CD14-positive monocyte (primary cell): ENCODE data around the gene KIAA0408. TPM values are rescaled to one million over a fixed set of nuclear protein-coding genes. Genes with fewer than 3 reads are reported as not detected.

Experiments
- DNase-seq, 3 donors: peaks; one replicate each; pipeline ENCODE4 v3.0.0-alpha.2; 2011 to 2022
- H2AFZ ChIP-seq: 2 replicates; pipeline ENCODE4 v1.6.0; 2012; ENCODE audit warnings: mild to moderate bottlenecking, low read depth, low read length, inconsistent platforms; ENCODE audit not compliant: insufficient read depth, poor library complexity, severe bottlenecking
- H3K27ac ChIP-seq, 2 donors: 1 replicate in 1 of 2; 2 replicates in 1 of 2; pipeline ENCODE4 v1.5.1; 2012 to 2013; ENCODE audit warnings: low read length in 2 of 2, control low read depth in 1 of 2, inconsistent platforms in 1 of 2, low read depth in 1 of 2, mild to moderate bottlenecking in 1 of 2
- H3K27me3 ChIP-seq, 2 donors: one replicate each; pipeline versions ENCODE4 v1.6.0 to v1.6.1; 2011 to 2013; ENCODE audit warnings: low read length in 2 of 2; ENCODE audit not compliant: control insufficient read depth in 2 of 2, insufficient read depth in 2 of 2
- H3K36me3 ChIP-seq, 2 donors: replicated peaks in 1 of 2; 1 replicate in 1 of 2; 2 replicates in 1 of 2; pipeline versions ENCODE4 v1.5.1 to v1.6.1; 2012 to 2013; ENCODE audit warnings: low read length in 2 of 2, control low read depth in 1 of 2, inconsistent platforms in 1 of 2, mild to moderate bottlenecking in 1 of 2; ENCODE audit not compliant: insufficient read depth in 2 of 2, control insufficient read depth in 1 of 2
- H3K4me1 ChIP-seq, 2 donors: 1 replicate in 1 of 2; 2 replicates in 1 of 2; pipeline versions ENCODE4 v1.5.1 to v1.6.1; 2012 to 2013; ENCODE audit warnings: low read length in 2 of 2, control low read depth in 1 of 2, inconsistent platforms in 1 of 2, mild to moderate bottlenecking in 1 of 2, moderate library complexity in 1 of 2; ENCODE audit not compliant: insufficient read depth in 2 of 2, control insufficient read depth in 1 of 2
- H3K4me2 ChIP-seq: replicated peaks from 2 replicates; pipeline ENCODE3; 2012; ENCODE audit warnings: low read length, moderate library complexity, mild to moderate bottlenecking; ENCODE audit not compliant: poor library complexity, severe bottlenecking; ENCODE audit errors: extremely low read depth
- H3K4me3 ChIP-seq, 3 experiments: fragments of 200-600 bp in 1 of 3; sonication (generic) in 1 of 3; replicated peaks in 1 of 3; 1 replicate in 2 of 3; 2 replicates in 1 of 3; pipeline ENCODE4 v1.5.1; 2011 to 2013; ENCODE audit warnings: low read length in 3 of 3, mild to moderate bottlenecking in 3 of 3, control low read depth in 2 of 3, low read depth in 2 of 3, inconsistent platforms in 1 of 3, moderate library complexity in 1 of 3
- H3K79me2 ChIP-seq: 2 replicates; pipeline ENCODE4 v1.6.0; 2012; ENCODE audit warnings: mild to moderate bottlenecking, control low read depth, inconsistent platforms, low read length, moderate library complexity; ENCODE audit not compliant: insufficient read depth
- H3K9ac ChIP-seq: 2 replicates; pipeline ENCODE4 v1.6.0; 2017; ENCODE audit warnings: low read length, mild to moderate bottlenecking; ENCODE audit not compliant: insufficient read depth, poor library complexity, severe bottlenecking
- H3K9me3 ChIP-seq, 2 donors: replicated peaks in 1 of 2; 1 replicate in 1 of 2; 2 replicates in 1 of 2; pipeline versions ENCODE4 v1.5.1 to v1.6.1; 2012 to 2013; ENCODE audit warnings: low read length in 2 of 2, control low read depth in 1 of 2; ENCODE audit not compliant: control insufficient read depth in 1 of 2, insufficient read depth in 1 of 2
- H4K20me1 ChIP-seq: 2 replicates; pipeline ENCODE4 v1.6.0; 2012; ENCODE audit warnings: mild to moderate bottlenecking, low read length, control low read depth, moderate library complexity; ENCODE audit not compliant: insufficient read depth
- H3K27ac Mint-ChIP-seq, 7 donors: one replicate each; pipeline ENCODE4 v1.8.0; 2020; ENCODE audit warnings: mild to moderate bottlenecking in 7 of 7, mixed read lengths in 7 of 7, moderate library complexity in 6 of 7, inconsistent platforms in 2 of 7
- H3K27me3 Mint-ChIP-seq, 3 donors: one replicate each; pipeline ENCODE4 v1.8.0; 2021 to 2022; ENCODE audit warnings: low read depth in 3 of 3, mild to moderate bottlenecking in 3 of 3, mixed read lengths in 3 of 3, moderate library complexity in 3 of 3, inconsistent platforms in 1 of 3
- H3K36me3 Mint-ChIP-seq, 2 donors: one replicate each; pipeline ENCODE4 v1.8.0; 2020; ENCODE audit warnings: mixed read lengths in 2 of 2, inconsistent platforms in 1 of 2, mild to moderate bottlenecking in 1 of 2
- H3K4me1 Mint-ChIP-seq: one replicate; pipeline ENCODE4 v1.8.0; 2020; ENCODE audit warnings: mild to moderate bottlenecking, mixed read lengths
- H3K4me3 Mint-ChIP-seq, 2 donors: one replicate each; pipeline ENCODE4 v1.8.0; 2020; ENCODE audit warnings: mild to moderate bottlenecking in 2 of 2, mixed read lengths in 2 of 2, moderate library complexity in 1 of 2
- H3K9me3 Mint-ChIP-seq, 7 donors: one replicate each; pipeline ENCODE4 v1.8.0; 2020 to 2022; ENCODE audit warnings: mixed read lengths in 7 of 7, mild to moderate bottlenecking in 6 of 7, moderate library complexity in 6 of 7, inconsistent platforms in 2 of 7
- WGBS: methylation state at CpG from one replicate; pipeline ENCODE4 v1.1.5; 2013; ENCODE audit warnings: missing lambda C conversion rate; ENCODE audit not compliant: insufficient coverage; 5-methylcytosine and 5-hydroxymethylcytosine counted together
- intact Hi-C, 2 donors: fragments of 100-400 bp; cut with micrococcal nuclease; formaldehyde crosslinking; loops; one replicate each; pipeline versions ENCODE4 v1.15.0 to v1.15.1; 2023
- polyA minus RNA-seq: library from RNA; depleted of rRNA, polyadenylated mRNA; stranded (reverse); fragments of >200 nt; gene quantifications from 2 replicates; pipeline ENCODE4 v1.2.3, GENCODE V29; 2012
- polyA plus RNA-seq, 3 donors: library from polyadenylated mRNA; depleted of rRNA in 1 of 3; unstranded in 2 of 3; stranded (reverse) in 1 of 3; fragments of 300-500 nt in 2 of 3; fragments of >200 nt in 1 of 3; fragmentation: Illumina TruSeq in 2 of 3; gene quantifications; 1 replicate in 2 of 3; 2 replicates in 1 of 3; pipeline ENCODE4 v1.2.3, GENCODE V29; 2012 to 2021
- total RNA-seq, 12 experiments: library from RNA in 1 of 12; stranded (reverse) in 1 of 12; fragments of 120-200 nt in 1 of 12; gene quantifications; one replicate each; pipeline ENCODE4 v1.2.4 and lab custom pipeline; 2013 to 2026; ENCODE audit warnings: mixed read lengths in 6 of 12, inconsistent platforms in 1 of 12
- TF ChIP-seq, protein P1 (sequence below): fragments of 200-600 bp; IDR thresholded peaks from one replicate; pipeline ENCODE4 v1.8.0; 2022; ENCODE audit warnings: antibody characterized with exemption, mild to moderate bottlenecking

KIAA0408 gene
- 0.15 TPM for total RNA-seq (2013)
- polyA plus RNA-seq (under 1 TPM in 1 of 3 donors, not detected in 2; 0.03 TPM), polyA minus RNA-seq (not detected in 2 replicates), total RNA-seq (lab: John Stamatoyannopoulos, UW) (0 to 0.21 (median 0.05) reads per million in 11 experiments)

DNA sequence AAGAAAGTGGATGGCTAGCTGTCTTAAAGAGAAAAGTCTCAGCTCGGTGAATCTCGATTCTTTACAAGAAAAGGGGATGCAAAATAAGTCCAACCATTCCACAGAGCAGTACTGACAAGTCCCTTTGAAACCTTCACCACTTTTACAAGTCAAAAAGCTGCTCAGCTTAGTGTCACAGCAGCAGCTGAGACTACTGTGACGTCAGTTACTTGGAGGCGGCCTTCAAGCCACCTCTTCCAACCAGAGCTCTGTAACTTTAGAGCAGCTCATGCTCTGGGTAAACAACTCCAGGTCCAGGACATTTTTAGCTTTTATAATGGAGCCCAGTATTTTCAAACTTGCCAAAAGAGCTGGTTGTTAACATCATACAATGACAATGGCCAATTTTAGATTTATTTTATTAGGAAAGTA, at the start of gene KIAA0408:
TSS of gene KIAA0408 (minus strand) at position 159 of the 411 bp plus-strand sequence. CDS start 5,408 bp downstream, outside the sequence.
- peak within 1 kb of the TSS in 1 of 2 donors; percentile 34 for H3K4me3 Mint-ChIP-seq

DNA sequence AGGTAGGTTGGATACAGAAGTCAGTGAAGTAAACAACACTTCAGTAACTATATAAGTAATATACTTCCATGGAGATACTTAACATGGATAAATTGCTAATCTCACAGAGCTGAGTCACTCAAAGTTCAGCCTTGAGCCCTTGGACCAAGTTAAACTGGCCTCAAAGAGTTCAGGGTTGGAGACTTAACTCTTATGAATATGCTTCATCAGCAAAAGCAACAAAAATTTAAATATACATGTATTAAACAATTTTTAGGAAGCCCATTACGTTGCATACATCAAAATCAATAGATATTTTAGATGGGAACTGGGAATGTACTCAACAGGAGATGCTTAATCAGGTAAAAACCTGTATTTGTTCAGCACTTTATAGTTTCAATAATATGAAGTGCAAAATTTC, 47.7 kb upstream of the KIAA0408 start:
- TF ChIP-seq, protein P1, sequence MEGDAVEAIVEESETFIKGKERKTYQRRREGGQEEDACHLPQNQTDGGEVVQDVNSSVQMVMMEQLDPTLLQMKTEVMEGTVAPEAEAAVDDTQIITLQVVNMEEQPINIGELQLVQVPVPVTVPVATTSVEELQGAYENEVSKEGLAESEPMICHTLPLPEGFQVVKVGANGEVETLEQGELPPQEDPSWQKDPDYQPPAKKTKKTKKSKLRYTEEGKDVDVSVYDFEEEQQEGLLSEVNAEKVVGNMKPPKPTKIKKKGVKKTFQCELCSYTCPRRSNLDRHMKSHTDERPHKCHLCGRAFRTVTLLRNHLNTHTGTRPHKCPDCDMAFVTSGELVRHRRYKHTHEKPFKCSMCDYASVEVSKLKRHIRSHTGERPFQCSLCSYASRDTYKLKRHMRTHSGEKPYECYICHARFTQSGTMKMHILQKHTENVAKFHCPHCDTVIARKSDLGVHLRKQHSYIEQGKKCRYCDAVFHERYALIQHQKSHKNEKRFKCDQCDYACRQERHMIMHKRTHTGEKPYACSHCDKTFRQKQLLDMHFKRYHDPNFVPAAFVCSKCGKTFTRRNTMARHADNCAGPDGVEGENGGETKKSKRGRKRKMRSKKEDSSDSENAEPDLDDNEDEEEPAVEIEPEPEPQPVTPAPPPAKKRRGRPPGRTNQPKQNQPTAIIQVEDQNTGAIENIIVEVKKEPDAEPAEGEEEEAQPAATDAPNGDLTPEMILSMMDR = no peak
- Mint-ChIP-seq H3K9me3 (peaks cover 0 to 3% (median 0%) of the 10 kb centered on the region in 7 donors), H3K4me3 (no peak overlapping the region), H3K27me3 (peaks cover 3 to 8% (median 7%) of the 10 kb centered on the region in 3 donors), H3K4me1 (no peaks in the 10 kb centered on the region), H3K36me3 (no peaks in the 10 kb centered on the region), H3K27ac (no peak overlapping the region)
- Histone ChIP-seq H3K27me3 (peaks cover 4 to 15% of the 10 kb centered on the region in 2 donors), H3K4me1 (no peaks in the 10 kb centered on the region), H3K9me3 (no peaks in the 10 kb centered on the region), H3K27ac (no peak overlapping the region), H3K9ac (no peak overlapping the region), H2AFZ (no peak overlapping the region), H3K36me3 (no peaks in the 10 kb centered on the region), H3K4me3 (no peak overlapping the region), H3K4me2 (no peak overlapping the region), H4K20me1 (no peaks in the 10 kb centered on the region), H3K79me2 (no peaks in the 10 kb centered on the region)
- no peak for DNase-seq
- WGBS = no CpG with 5 or more reads among the region's 1 CpG
- intact Hi-C loops = no loop called here

More for the DNA sequence above, at the start of gene KIAA0408:
- peak within 1 kb of the TSS; percentile 71 for H3K4me2 ChIP-seq
- TF ChIP-seq, protein P1 = no peak
- no peak within 1 kb of the TSS for H3K9ac ChIP-seq
- intact Hi-C loops = loop anchor here in 1 of 2 donors (10.0 kb wide), 1 partner anchor 56 kb away; the partner anchor contains the start of gene MTCL3
- peak within 1 kb of the TSS in 1 of 2 donors; percentile 82 for H3K27ac ChIP-seq
- no peak for DNase-seq
- peaks cover 0 to 2% (median 0%) of the 10 kb centered on the region in 3 donors for H3K27me3 Mint-ChIP-seq
- 100% methylated on average over 2 of the region's 4 CpGs for WGBS
- no peaks in the 10 kb centered on the region for H3K36me3 Mint-ChIP-seq
- no peaks in the 10 kb centered on the region for H4K20me1 ChIP-seq
- H3K4me1 Mint-ChIP-seq = peaks cover 35% of the 10 kb centered on the region
- H3K79me2 ChIP-seq = no peaks in the 10 kb centered on the region
- no peaks in the 10 kb centered on the region for H3K27me3 ChIP-seq
- H3K27ac Mint-ChIP-seq = peak within 1 kb of the TSS in 6 of 7 donors; percentile 53 to 95 (median 88)
- peaks cover 31 to 32% of the 10 kb centered on the region in 2 donors for H3K4me1 ChIP-seq
- H3K4me3 ChIP-seq = peak within 1 kb of the TSS in 1 of 3 experiments; percentile 58
- H3K9me3 ChIP-seq = no peaks in the 10 kb centered on the region
- H3K9me3 Mint-ChIP-seq = no peaks in the 10 kb centered on the region
- H2AFZ ChIP-seq = no peak within 1 kb of the TSS
- no peaks in the 10 kb centered on the region for H3K36me3 ChIP-seq
